ENCODE measurements around the gene GREB1.

- TF ChIP-seq CTCF (IDR thresholded peaks at IDR 0.05; ENCODE audit: poor library complexity) (no peak), EZH2 (IDR thresholded peaks at IDR 0.05; ENCODE audit: borderline replicate concordance) (no peak), EZH2phosphoT487 (IDR thresholded peaks at IDR 0.05; ENCODE audit: low read depth, severe bottlenecking, unreplicated experiment) (no peak)
Measured at GRCh38 chr2:11493282-11493681, 40.6 kb upstream of the GREB1 start.

All from hepatocyte (in vitro differentiated cells).